ENCODE results near the gene ERO1B.

DNA sequence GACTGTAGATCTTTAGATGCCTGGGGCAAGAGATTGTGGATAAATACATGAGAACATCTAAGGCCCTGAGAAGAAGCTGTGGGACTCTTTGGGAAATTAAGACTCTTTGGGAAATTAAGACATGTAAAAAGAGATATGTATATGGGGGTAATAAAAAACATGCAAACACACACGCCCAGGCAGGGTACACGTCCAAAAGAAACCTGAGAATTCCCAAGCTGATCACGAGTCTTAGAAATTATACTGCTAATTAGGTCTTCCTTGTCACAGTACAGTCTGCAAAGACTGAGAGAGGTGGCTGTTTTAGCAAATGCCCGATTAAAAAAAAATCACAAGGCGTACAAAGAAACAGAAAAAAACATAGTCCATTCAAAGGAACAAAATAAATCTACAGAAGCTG lies 39.3 kb upstream of the ERO1B start:
- TF ChIP-seq, protein P1, sequence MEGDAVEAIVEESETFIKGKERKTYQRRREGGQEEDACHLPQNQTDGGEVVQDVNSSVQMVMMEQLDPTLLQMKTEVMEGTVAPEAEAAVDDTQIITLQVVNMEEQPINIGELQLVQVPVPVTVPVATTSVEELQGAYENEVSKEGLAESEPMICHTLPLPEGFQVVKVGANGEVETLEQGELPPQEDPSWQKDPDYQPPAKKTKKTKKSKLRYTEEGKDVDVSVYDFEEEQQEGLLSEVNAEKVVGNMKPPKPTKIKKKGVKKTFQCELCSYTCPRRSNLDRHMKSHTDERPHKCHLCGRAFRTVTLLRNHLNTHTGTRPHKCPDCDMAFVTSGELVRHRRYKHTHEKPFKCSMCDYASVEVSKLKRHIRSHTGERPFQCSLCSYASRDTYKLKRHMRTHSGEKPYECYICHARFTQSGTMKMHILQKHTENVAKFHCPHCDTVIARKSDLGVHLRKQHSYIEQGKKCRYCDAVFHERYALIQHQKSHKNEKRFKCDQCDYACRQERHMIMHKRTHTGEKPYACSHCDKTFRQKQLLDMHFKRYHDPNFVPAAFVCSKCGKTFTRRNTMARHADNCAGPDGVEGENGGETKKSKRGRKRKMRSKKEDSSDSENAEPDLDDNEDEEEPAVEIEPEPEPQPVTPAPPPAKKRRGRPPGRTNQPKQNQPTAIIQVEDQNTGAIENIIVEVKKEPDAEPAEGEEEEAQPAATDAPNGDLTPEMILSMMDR (IDR thresholded peaks at IDR 0.05; ENCODE audit: low read length): no peak
- TF ChIP-seq EZH2 (IDR thresholded peaks at IDR 0.05; ENCODE audit: borderline replicate concordance, low read length): no peak

All from OCI-LY1 (cell line).